Measurements from ENCODE around the gene INTS2. TPM values are rescaled to one million over a fixed set of nuclear protein-coding genes. Genes with fewer than 3 reads are reported as not detected.
"Not testable (repeated sequence)": the region's sequence is repeated elsewhere in the genome, so short reads cannot be mapped to it uniquely, and the experiment has no call there.

The INTS2 gene
- total RNA-seq, 3 donors from 2014 or later: 8.3 to 15.2 (median 11.8) TPM

DNA sequence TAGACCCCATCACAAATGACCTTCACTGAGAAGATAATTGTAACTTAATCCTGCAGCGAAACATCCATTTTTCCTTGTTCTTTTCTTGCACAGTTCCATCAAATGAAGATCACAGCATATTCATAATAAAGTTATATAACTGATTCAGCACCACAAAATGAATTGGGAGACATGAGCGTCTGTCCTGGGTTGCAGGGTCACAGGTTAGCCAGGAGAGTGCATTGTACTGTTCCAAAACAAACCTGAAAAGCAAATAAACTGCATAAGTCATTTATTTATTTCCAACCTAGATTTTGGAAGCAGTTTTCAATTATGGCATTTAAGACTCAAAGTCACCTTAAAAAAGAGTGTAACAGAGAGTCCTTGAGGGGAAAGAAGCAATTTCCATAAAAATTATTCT lies 18.6 kb upstream of the INTS2 start:
- no peak overlapping the region for H3K27ac ChIP-seq
- intact Hi-C loops (cut with DNase I; ENCODE audit: low total_unique reads): no loop called here
- H3K27me3 ChIP-seq: no peaks in the 10 kb centered on the region
- no peak for TF ChIP-seq POLR2A (IDR thresholded peaks at IDR 0.05)
- peaks cover 9% of the 10 kb centered on the region for H3K36me3 ChIP-seq
- no peak overlapping the region for H3K4me3 ChIP-seq
- H3K4me1 ChIP-seq: no peaks in the 10 kb centered on the region
- DNase-seq (ENCODE audit: low spot score in 2 of 2): no peak
- H3K9me3 ChIP-seq: no peaks in the 10 kb centered on the region

DNA sequence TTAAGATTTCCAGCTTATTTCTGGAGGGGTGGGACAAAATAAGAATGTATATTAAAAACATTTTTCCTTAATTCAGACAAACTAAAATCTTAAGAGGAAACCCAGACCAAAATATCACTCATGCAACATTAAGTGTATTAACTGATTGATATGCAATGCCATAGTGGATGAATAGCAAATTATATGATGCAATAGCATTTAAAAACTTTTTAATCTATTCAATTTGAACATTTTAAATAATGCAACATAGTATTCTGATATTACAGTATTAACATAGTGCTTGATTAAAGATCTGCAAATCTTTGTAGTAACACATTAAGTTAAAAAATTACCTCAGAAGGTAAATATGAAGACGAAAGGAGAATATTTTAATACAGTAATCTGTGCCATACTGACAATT lies 15.3 kb upstream of the INTS2 start:
- Histone ChIP-seq H3K9me3 (no peaks in the 10 kb centered on the region), H3K36me3 (peaks cover 9% of the 10 kb centered on the region), H3K4me1 (no peaks in the 10 kb centered on the region), H3K27ac (no peak overlapping the region), H3K4me3 (no peak overlapping the region), H3K27me3 (no peaks in the 10 kb centered on the region)
- intact Hi-C loops (cut with DNase I; ENCODE audit: low total_unique reads): no loop called here
- TF ChIP-seq, protein P1, sequence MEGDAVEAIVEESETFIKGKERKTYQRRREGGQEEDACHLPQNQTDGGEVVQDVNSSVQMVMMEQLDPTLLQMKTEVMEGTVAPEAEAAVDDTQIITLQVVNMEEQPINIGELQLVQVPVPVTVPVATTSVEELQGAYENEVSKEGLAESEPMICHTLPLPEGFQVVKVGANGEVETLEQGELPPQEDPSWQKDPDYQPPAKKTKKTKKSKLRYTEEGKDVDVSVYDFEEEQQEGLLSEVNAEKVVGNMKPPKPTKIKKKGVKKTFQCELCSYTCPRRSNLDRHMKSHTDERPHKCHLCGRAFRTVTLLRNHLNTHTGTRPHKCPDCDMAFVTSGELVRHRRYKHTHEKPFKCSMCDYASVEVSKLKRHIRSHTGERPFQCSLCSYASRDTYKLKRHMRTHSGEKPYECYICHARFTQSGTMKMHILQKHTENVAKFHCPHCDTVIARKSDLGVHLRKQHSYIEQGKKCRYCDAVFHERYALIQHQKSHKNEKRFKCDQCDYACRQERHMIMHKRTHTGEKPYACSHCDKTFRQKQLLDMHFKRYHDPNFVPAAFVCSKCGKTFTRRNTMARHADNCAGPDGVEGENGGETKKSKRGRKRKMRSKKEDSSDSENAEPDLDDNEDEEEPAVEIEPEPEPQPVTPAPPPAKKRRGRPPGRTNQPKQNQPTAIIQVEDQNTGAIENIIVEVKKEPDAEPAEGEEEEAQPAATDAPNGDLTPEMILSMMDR (IDR thresholded peaks at IDR 0.05): no peak
- TF ChIP-seq POLR2A (IDR thresholded peaks at IDR 0.05): no peak
- DNase-seq (ENCODE audit: low spot score in 2 of 2): no peak

DNA sequence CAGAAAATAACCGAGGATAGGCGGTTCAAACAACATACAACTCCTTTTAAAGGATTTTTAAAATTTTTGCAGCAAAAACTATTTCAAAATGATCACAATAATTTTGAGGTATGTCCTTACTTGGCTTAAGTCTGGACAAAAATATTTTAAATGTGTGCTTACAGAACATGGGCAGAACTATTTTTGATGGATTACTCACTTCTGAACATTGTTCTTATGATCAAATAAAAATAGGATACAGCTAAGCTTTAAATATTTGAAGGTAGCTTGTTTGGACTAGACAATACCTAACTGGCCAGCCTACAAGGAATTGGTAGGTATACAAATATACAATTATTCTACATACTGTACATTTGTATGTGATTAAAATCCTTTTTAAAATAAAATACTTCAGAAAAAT lies 14.3 kb upstream of the INTS2 start:
- intact Hi-C loops (cut with DNase I; ENCODE audit: low total_unique reads): no loop called here
- no peak for DNase-seq (ENCODE audit: low spot score in 2 of 2)
- no peaks in the 10 kb centered on the region for H3K9me3 ChIP-seq
- no peak overlapping the region for H3K27ac ChIP-seq
- H3K27me3 ChIP-seq: no peaks in the 10 kb centered on the region
- H3K4me1 ChIP-seq: no peaks in the 10 kb centered on the region
- peaks cover 9% of the 10 kb centered on the region for H3K36me3 ChIP-seq
- TF ChIP-seq POLR2A (IDR thresholded peaks at IDR 0.05) (no peak), POLR2AphosphoS5 (IDR thresholded peaks at IDR 0.05) (no peak)
- TF ChIP-seq, protein P1 (IDR thresholded peaks at IDR 0.05): no peak
- H3K4me3 ChIP-seq: no peak overlapping the region

DNA sequence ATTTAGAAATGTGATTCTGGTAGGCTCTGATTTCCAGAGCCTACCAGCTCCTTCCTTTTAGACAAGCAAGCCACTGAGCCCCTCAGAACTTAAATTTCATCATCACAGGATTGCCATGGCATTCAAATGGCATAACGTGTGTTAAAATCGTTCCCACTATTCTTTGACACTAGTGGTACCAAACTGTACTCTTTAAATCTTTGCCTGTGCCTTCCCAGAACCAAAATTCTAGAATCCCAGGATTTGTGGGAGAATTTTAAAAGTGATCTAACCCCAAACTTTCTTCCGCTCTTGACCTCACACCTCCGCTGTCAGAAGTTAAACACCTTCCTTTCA lies 287 bp upstream of the INTS2 start:
- DNase-seq (ENCODE audit: low spot score in 2 of 2): no peak
- intact Hi-C loops (cut with DNase I; ENCODE audit: low total_unique reads): no loop called here
- peaks cover 0 to 5% of the 10 kb centered on the region in 2 donors for H3K4me1 ChIP-seq
- H3K27me3 ChIP-seq: no peaks in the 10 kb centered on the region
- H3K4me3 ChIP-seq: peak overlapping the region; percentile 68 to 76 (median 69)
- no peaks in the 10 kb centered on the region for H3K9me3 ChIP-seq
- TF ChIP-seq POLR2AphosphoS5 (IDR thresholded peaks at IDR 0.05) (no peak), POLR2A (IDR thresholded peaks at IDR 0.05) (no peak)
- TF ChIP-seq, protein P1 (IDR thresholded peaks at IDR 0.05): no peak
- H3K36me3 ChIP-seq: no peaks in the 10 kb centered on the region
- peak overlapping the region; percentile 88 to 91 for H3K27ac ChIP-seq

DNA sequence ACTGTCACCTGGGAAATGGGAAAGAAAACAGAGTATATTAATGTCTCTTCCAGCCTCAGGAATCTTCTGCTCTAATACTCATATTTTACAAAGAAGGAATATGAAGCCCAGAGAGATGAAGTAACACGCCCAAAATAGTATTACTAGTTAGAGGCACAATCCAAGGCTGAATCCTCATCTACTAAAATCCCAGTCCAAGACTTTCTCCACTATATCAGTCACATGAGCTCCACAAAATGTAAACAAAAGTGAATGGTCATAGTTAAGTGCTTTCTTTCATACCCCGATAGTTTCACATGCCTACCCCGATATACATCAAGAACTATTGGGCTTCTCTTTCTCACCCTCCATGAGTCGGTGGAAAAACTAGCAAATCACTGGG lies 965 bp downstream of the INTS2 start:
- intact Hi-C loops (cut with DNase I; ENCODE audit: low total_unique reads): no loop called here
- TF ChIP-seq, protein P1 (IDR thresholded peaks at IDR 0.05): no peak
- no peak for TF ChIP-seq POLR2AphosphoS5 (IDR thresholded peaks at IDR 0.05)
- no peak for TF ChIP-seq POLR2A (IDR thresholded peaks at IDR 0.05)
- H3K4me3 ChIP-seq: peak overlapping the region; percentile 68 to 76 (median 69)
- DNase-seq (ENCODE audit: low spot score in 2 of 2): no peak
- H3K36me3 ChIP-seq: no peaks in the 10 kb centered on the region
- H3K4me1 ChIP-seq: peaks cover 0 to 5% of the 10 kb centered on the region in 2 donors
- H3K27me3 ChIP-seq: no peaks in the 10 kb centered on the region
- H3K9me3 ChIP-seq: no peaks in the 10 kb centered on the region
- peak overlapping the region; percentile 88 to 91 for H3K27ac ChIP-seq

DNA sequence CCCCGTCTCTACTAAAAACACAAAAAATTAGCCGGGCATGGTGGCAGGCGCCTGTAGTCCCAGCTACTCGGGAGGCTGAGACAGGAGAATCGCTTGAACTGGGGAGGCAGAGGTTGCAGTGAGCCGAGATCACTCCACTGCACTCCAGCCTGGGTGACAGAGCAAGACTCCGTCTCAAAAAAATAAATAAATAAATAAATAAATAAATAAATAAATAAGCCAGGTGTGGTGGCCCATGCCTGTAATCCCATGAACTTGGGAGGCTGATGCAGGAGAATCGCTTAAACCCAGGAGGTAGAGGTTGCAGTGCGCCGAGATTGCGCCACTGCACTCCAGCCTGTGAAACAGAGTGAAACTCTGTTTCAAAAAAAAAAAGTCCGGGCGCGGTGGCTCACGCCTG lies 12.6 kb downstream of the INTS2 start:
- H3K36me3 ChIP-seq; intact Hi-C loops (cut with DNase I; ENCODE audit: low total_unique reads); H3K4me3 ChIP-seq; H3K27me3 ChIP-seq; H3K9me3 ChIP-seq; H3K27ac ChIP-seq; H3K4me1 ChIP-seq; DNase-seq (ENCODE audit: low spot score in 2 of 2): not testable (repeated sequence)

Measured in breast epithelium (tissue), 4 donors.